Small intestine (tissue), 7 donors: ENCODE data around the gene TK2. TPM values are rescaled to one million over a fixed set of nuclear protein-coding genes. Genes with fewer than 3 reads are reported as not detected.

ENCODE experiments used
- DNase-seq, 2 donors: peaks; one replicate each; pipeline versions ENCODE4 v3.0.0 to v3.0.0-alpha.2; 2013
- FAIRE-seq: peaks from 2 replicates; lab custom pipeline; 2012; peaks lifted over from hg19 to GRCh38; lab: Jason Lieb, UNC
- H3K27ac ChIP-seq, 3 donors: one replicate each; pipeline ENCODE4 v1.5.1; 2013; ENCODE audit warnings: low read length in 2 of 3, mild to moderate bottlenecking in 2 of 3, control low read depth in 1 of 3, inconsistent platforms in 1 of 3, low read depth in 1 of 3, moderate library complexity in 1 of 3
- H3K27me3 ChIP-seq, 3 donors: one replicate each; pipeline ENCODE4 v1.6.1; 2013; ENCODE audit warnings: low read length in 3 of 3, inconsistent platforms in 1 of 3; ENCODE audit not compliant: control insufficient read depth in 3 of 3, insufficient read depth in 3 of 3
- H3K36me3 ChIP-seq, 3 donors: one replicate each; pipeline ENCODE4 v1.6.1; 2013; ENCODE audit warnings: low read length in 3 of 3, inconsistent platforms in 1 of 3, low read depth in 1 of 3, mild to moderate bottlenecking in 1 of 3, moderate library complexity in 1 of 3; ENCODE audit not compliant: control insufficient read depth in 3 of 3, insufficient read depth in 2 of 3
- H3K4me1 ChIP-seq, 3 donors: one replicate each; pipeline ENCODE4 v1.6.1; 2013; ENCODE audit warnings: low read length in 2 of 3, inconsistent platforms in 1 of 3, low read depth in 1 of 3, mild to moderate bottlenecking in 1 of 3, moderate library complexity in 1 of 3; ENCODE audit not compliant: control insufficient read depth in 3 of 3, insufficient read depth in 2 of 3
- H3K4me3 ChIP-seq, 3 donors: one replicate each; pipeline ENCODE4 v1.5.1; 2013; ENCODE audit warnings: low read length in 3 of 3, control low read depth in 1 of 3, inconsistent platforms in 1 of 3, low read depth in 1 of 3, mild to moderate bottlenecking in 1 of 3, moderate library complexity in 1 of 3
- H3K9me3 ChIP-seq, 2 donors: one replicate each; pipeline ENCODE4 v1.6.1; 2013; ENCODE audit warnings: low read depth in 1 of 2, low read length in 1 of 2; ENCODE audit not compliant: control insufficient read depth in 2 of 2, insufficient read depth in 1 of 2
- WGBS, 3 donors: extraction: QIAGEN DNeasy Blood & Tissue Kit; methylation state at CpG; one replicate each; pipeline ENCODE4 v1.1.7; 2013; 5-methylcytosine and 5-hydroxymethylcytosine counted together
- polyA plus RNA-seq, 4 donors: library from polyadenylated mRNA; stranded (reverse) in 3 of 4; unstranded in 1 of 4; fragments of 200-250 nt in 3 of 4; fragments of 120-200 nt in 1 of 4; gene quantifications; one replicate each; pipeline versions ENCODE4 v1.2.1 to v1.2.3, GENCODE V29; 2013
- donor health status: healthy with polysubstance abuse.
- donor health status: control.
- donor health status: control.
- donor health status: Bipolar disorder and iron deficiency.
- donor health status: healthy.

The TK2 gene
- polyA plus RNA-seq, 4 donors = 9.2 to 21.3 (median 12.6) TPM

GRCh38 chr16:66511602-66512271 lies 38.2 kb downstream of the TK2 start:
- Histone ChIP-seq H3K36me3 (peaks cover 0 to 61% (median 3%) of the 10 kb centered on the region in 3 donors), H3K9me3 (no peaks in the 10 kb centered on the region), H3K27me3 (no peaks in the 10 kb centered on the region), H3K27ac (peak overlapping the region in 1 of 3 donors; percentile 16), H3K4me1 (peaks cover 0 to 12% (median 10%) of the 10 kb centered on the region in 3 donors), H3K4me3 (no peak overlapping the region)
- DNase-seq (no peak), FAIRE-seq (no peak)
- WGBS, 3 donors = 74 to 88% (median 87%) methylated on average over 13 of the region's 13 CpGs

GRCh38 chr16:66510711-66511601 lies 39.0 kb downstream of the TK2 start:
- FAIRE-seq (no peak), DNase-seq (no peak)
- H3K27ac ChIP-seq = peak overlapping the region in 1 of 3 donors; percentile 16
- no peaks in the 10 kb centered on the region for H3K27me3 ChIP-seq
- WGBS, 3 donors = 75 to 85% (median 79%) methylated on average over 12 of the region's 12 CpGs
- no peak overlapping the region for H3K4me3 ChIP-seq
- peaks cover 0 to 57% (median 3%) of the 10 kb centered on the region in 3 donors for H3K36me3 ChIP-seq
- no peaks in the 10 kb centered on the region for H3K9me3 ChIP-seq
- H3K4me1 ChIP-seq = peaks cover 0 to 5% (median 5%) of the 10 kb centered on the region in 3 donors

- no peak overlapping the region for H3K27ac ChIP-seq
- 92 to 96% (median 95%) methylated on average over 5 of the region's 5 CpGs for WGBS, 3 donors
- no peak for FAIRE-seq
These were observed 39.6 kb downstream of the TK2 start for GRCh38 chr16:66510298-66510697.

GRCh38 chr16:66509576-66509975 lies 40.3 kb downstream of the TK2 start:
- Histone ChIP-seq H3K9me3 (no peaks in the 10 kb centered on the region), H3K27ac (no peak overlapping the region), H3K36me3 (peaks cover 0 to 48% (median 3%) of the 10 kb centered on the region in 3 donors), H3K4me1 (peaks cover 0 to 5% (median 0%) of the 10 kb centered on the region in 3 donors), H3K27me3 (no peaks in the 10 kb centered on the region), H3K4me3 (no peak overlapping the region)
- FAIRE-seq = no peak
- DNase-seq = no peak
- 93 to 98% (median 98%) methylated on average over 5 of the region's 5 CpGs for WGBS, 3 donors

More at GRCh38 chr16:66510298-66510697, 39.6 kb downstream of the TK2 start:
- no peaks in the 10 kb centered on the region for H3K27me3 ChIP-seq
- H3K36me3 ChIP-seq = peaks cover 0 to 51% (median 3%) of the 10 kb centered on the region in 3 donors
- peaks cover 0 to 5% (median 2%) of the 10 kb centered on the region in 3 donors for H3K4me1 ChIP-seq
- H3K4me3 ChIP-seq = no peak overlapping the region
- no peak for DNase-seq
- H3K9me3 ChIP-seq = no peaks in the 10 kb centered on the region

GRCh38 chr16:66508914-66509496 lies 40.9 kb downstream of the TK2 start:
- Histone ChIP-seq H3K27me3 (no peaks in the 10 kb centered on the region), H3K4me1 (peaks cover 0 to 5% (median 0%) of the 10 kb centered on the region in 3 donors), H3K27ac (no peak overlapping the region), H3K9me3 (no peaks in the 10 kb centered on the region), H3K36me3 (peaks cover 0 to 48% (median 3%) of the 10 kb centered on the region in 3 donors), H3K4me3 (no peak overlapping the region)
- no peak for DNase-seq
- FAIRE-seq = no peak
- 93 to 94% (median 94%) methylated on average over 9 of the region's 9 CpGs for WGBS, 3 donors

- DNase-seq (no peak), FAIRE-seq (no peak)
- peaks cover 0 to 5% (median 0%) of the 10 kb centered on the region in 3 donors for H3K4me1 ChIP-seq
- no peaks in the 10 kb centered on the region for H3K9me3 ChIP-seq
- H3K36me3 ChIP-seq = peaks cover 0 to 43% (median 3%) of the 10 kb centered on the region in 3 donors
- H3K27ac ChIP-seq = no peak overlapping the region
- WGBS, 3 donors = 65 to 73% (median 72%) methylated on average over 7 of the region's 7 CpGs
- H3K27me3 ChIP-seq = no peaks in the 10 kb centered on the region
- no peak overlapping the region for H3K4me3 ChIP-seq
These were observed 41.5 kb downstream of the TK2 start for GRCh38 chr16:66508248-66508913.

- Histone ChIP-seq H3K27me3 (no peaks in the 10 kb centered on the region), H3K4me1 (peaks cover 0 to 5% (median 0%) of the 10 kb centered on the region in 3 donors), H3K9me3 (no peaks in the 10 kb centered on the region), H3K27ac (no peak overlapping the region), H3K36me3 (peaks cover 0 to 39% (median 3%) of the 10 kb centered on the region in 3 donors), H3K4me3 (no peak overlapping the region)
- WGBS, 3 donors = 78 to 84% (median 81%) methylated on average over 4 of the region's 4 CpGs
- DNase-seq (no peak), FAIRE-seq (no peak)
These were observed 42.1 kb downstream of the TK2 start for GRCh38 chr16:66507731-66508239.
